Measurements from ENCODE around the gene KCNK6. TPM values are rescaled to one million over a fixed set of nuclear protein-coding genes. Genes with fewer than 3 reads are reported as not detected.

Gene KCNK6
- total RNA-seq, 1 donor = 5.4 TPM

GRCh38 chr19:38308006-38308766, 11.5 kb upstream of the KCNK6 start:
- H4K20me1 ChIP-seq (ENCODE audit: insufficient read depth, low read length) = peaks cover 6% of the 10 kb centered on the region
- H3K27ac ChIP-seq (ENCODE audit: low read depth, low read length) = no peak overlapping the region
- no peak overlapping the region for H2AFZ ChIP-seq (ENCODE audit: low read length)
- TF ChIP-seq CTCF (IDR thresholded peaks at IDR 0.05; ENCODE audit: extremely low read depth, low read depth, low read length) = no peak
- no peak overlapping the region for H3K4me2 ChIP-seq (ENCODE audit: insufficient read depth, low read length)
- no peaks in the 10 kb centered on the region for H3K4me1 ChIP-seq (ENCODE audit: insufficient read depth, low read length)
- H3K36me3 ChIP-seq (ENCODE audit: insufficient read depth, low read length) = peaks cover 12% of the 10 kb centered on the region
- peaks cover 25% of the 10 kb centered on the region for H3K79me2 ChIP-seq (ENCODE audit: insufficient read depth, low read length)
- H3K4me3 ChIP-seq (ENCODE audit: insufficient read depth, low read length) = no peak overlapping the region
- no peak for DNase-seq (ENCODE audit: insufficient read length, low spot score, missing footprints)
- no peaks in the 10 kb centered on the region for H3K27me3 ChIP-seq (ENCODE audit: insufficient read depth, low read length)
- no peaks in the 10 kb centered on the region for H3K9me3 ChIP-seq (ENCODE audit: low read depth, low read length)

- no peak overlapping the region for H3K4me3 ChIP-seq (ENCODE audit: insufficient read depth, low read length)
- no peak for DNase-seq (ENCODE audit: insufficient read length, low spot score, missing footprints)
- no peaks in the 10 kb centered on the region for H3K4me1 ChIP-seq (ENCODE audit: insufficient read depth, low read length)
- H4K20me1 ChIP-seq (ENCODE audit: insufficient read depth, low read length) = peaks cover 6% of the 10 kb centered on the region
- peaks cover 12% of the 10 kb centered on the region for H3K36me3 ChIP-seq (ENCODE audit: insufficient read depth, low read length)
- no peaks in the 10 kb centered on the region for H3K27me3 ChIP-seq (ENCODE audit: insufficient read depth, low read length)
- no peak overlapping the region for H2AFZ ChIP-seq (ENCODE audit: low read length)
- H3K9me3 ChIP-seq (ENCODE audit: low read depth, low read length) = no peaks in the 10 kb centered on the region
- no peak for TF ChIP-seq CTCF (IDR thresholded peaks at IDR 0.05; ENCODE audit: extremely low read depth, low read depth, low read length)
- no peak overlapping the region for H3K4me2 ChIP-seq (ENCODE audit: insufficient read depth, low read length)
- no peak overlapping the region for H3K27ac ChIP-seq (ENCODE audit: low read depth, low read length)
- H3K79me2 ChIP-seq (ENCODE audit: insufficient read depth, low read length) = peaks cover 30% of the 10 kb centered on the region
Observed at GRCh38 chr19:38308926-38309614, 10.6 kb upstream of the KCNK6 start.

- no peak overlapping the region for H2AFZ ChIP-seq (ENCODE audit: low read length)
- no peak overlapping the region for H3K4me3 ChIP-seq (ENCODE audit: insufficient read depth, low read length)
- H3K27me3 ChIP-seq (ENCODE audit: insufficient read depth, low read length) = no peaks in the 10 kb centered on the region
- TF ChIP-seq CTCF (IDR thresholded peaks at IDR 0.05; ENCODE audit: extremely low read depth, low read depth, low read length) = no peak
- peaks cover 12% of the 10 kb centered on the region for H3K36me3 ChIP-seq (ENCODE audit: insufficient read depth, low read length)
- H3K4me2 ChIP-seq (ENCODE audit: insufficient read depth, low read length) = no peak overlapping the region
- H4K20me1 ChIP-seq (ENCODE audit: insufficient read depth, low read length) = peaks cover 6% of the 10 kb centered on the region
- peaks cover 35% of the 10 kb centered on the region for H3K79me2 ChIP-seq (ENCODE audit: insufficient read depth, low read length)
- DNase-seq (ENCODE audit: insufficient read length, low spot score, missing footprints) = peak; percentile 60
- H3K4me1 ChIP-seq (ENCODE audit: insufficient read depth, low read length) = no peaks in the 10 kb centered on the region
- H3K27ac ChIP-seq (ENCODE audit: low read depth, low read length) = no peak overlapping the region
- no peaks in the 10 kb centered on the region for H3K9me3 ChIP-seq (ENCODE audit: low read depth, low read length)
Observed at GRCh38 chr19:38309615-38310278, 9.9 kb upstream of the KCNK6 start.

- H2AFZ ChIP-seq (ENCODE audit: low read length) = no peak overlapping the region
- no peak overlapping the region for H3K4me2 ChIP-seq (ENCODE audit: insufficient read depth, low read length)
- H3K4me1 ChIP-seq (ENCODE audit: insufficient read depth, low read length) = peaks cover 4% of the 10 kb centered on the region
- H3K36me3 ChIP-seq (ENCODE audit: insufficient read depth, low read length) = peaks cover 12% of the 10 kb centered on the region
- peaks cover 6% of the 10 kb centered on the region for H4K20me1 ChIP-seq (ENCODE audit: insufficient read depth, low read length)
- H3K27me3 ChIP-seq (ENCODE audit: insufficient read depth, low read length) = no peaks in the 10 kb centered on the region
- no peak overlapping the region for H3K4me3 ChIP-seq (ENCODE audit: insufficient read depth, low read length)
- no peak for DNase-seq (ENCODE audit: insufficient read length, low spot score, missing footprints)
- H3K27ac ChIP-seq (ENCODE audit: low read depth, low read length) = no peak overlapping the region
- H3K79me2 ChIP-seq (ENCODE audit: insufficient read depth, low read length) = peaks cover 40% of the 10 kb centered on the region
- no peaks in the 10 kb centered on the region for H3K9me3 ChIP-seq (ENCODE audit: low read depth, low read length)
- TF ChIP-seq CTCF (IDR thresholded peaks at IDR 0.05; ENCODE audit: extremely low read depth, low read depth, low read length) = no peak
Observed at GRCh38 chr19:38310279-38310670, 9.4 kb upstream of the KCNK6 start.

Data from osteoblast (primary cell).